Hepatocyte (in vitro differentiated cells): ENCODE data around the gene NCAPH2. TPM values are rescaled to one million over a fixed set of nuclear protein-coding genes. Genes with fewer than 3 reads are reported as not detected.
A peak's percentile ranks its signal among the peaks of the same experiment; 100 is the strongest.

Experiments used
- DNase-seq: peaks from one replicate; pipeline ENCODE4 v3.0.0-alpha.2; 2016; ENCODE audit warnings: low spot score
- H2AFZ ChIP-seq: fragments of 200-600 bp; sonication (generic); 2 replicates; pipeline ENCODE4 v1.6.0; 2016; ENCODE audit warnings: antibody characterized with exemption, mild to moderate bottlenecking
- H3K27ac ChIP-seq: fragments of 200-600 bp; sonication (generic); 2 replicates; pipeline ENCODE4 v1.5.1; 2016; ENCODE audit warnings: mild to moderate bottlenecking
- H3K27me3 ChIP-seq: fragments of 200-600 bp; sonication (generic); 2 replicates; pipeline ENCODE4 v1.6.1; 2016
- H3K36me3 ChIP-seq: fragments of 200-600 bp; sonication (generic); replicated peaks from 2 replicates; pipeline ENCODE4 v1.5.1; 2016; ENCODE audit warnings: low read depth; ENCODE audit not compliant: insufficient read depth
- H3K4me1 ChIP-seq: fragments of 200-600 bp; sonication (generic); 2 replicates; pipeline ENCODE4 v1.5.1; 2016; ENCODE audit warnings: mild to moderate bottlenecking, moderate library complexity; ENCODE audit not compliant: insufficient read depth
- H3K4me2 ChIP-seq: fragments of 200-600 bp; sonication (generic); 2 replicates; pipeline ENCODE4 v1.6.0; 2016
- H3K4me3 ChIP-seq: fragments of 200-600 bp; sonication (generic); 2 replicates; pipeline ENCODE4 v1.5.1; 2016; ENCODE audit warnings: mild to moderate bottlenecking
- H3K79me2 ChIP-seq: fragments of 200-600 bp; sonication (generic); 2 replicates; pipeline ENCODE4 v1.6.0; 2017; ENCODE audit warnings: mild to moderate bottlenecking
- H3K9me2 ChIP-seq: fragments of 200-600 bp; sonication (generic); replicated peaks from 2 replicates; pipeline ENCODE4 v1.6.0; 2017; ENCODE audit warnings: mild to moderate bottlenecking; ENCODE audit not compliant: insufficient read depth
- H3K9me3 ChIP-seq: fragments of 200-600 bp; sonication (generic); 2 replicates; pipeline ENCODE4 v1.5.1; 2016; ENCODE audit warnings: low read depth, mild to moderate bottlenecking
- H4K20me1 ChIP-seq: fragments of 200-600 bp; sonication (generic); 2 replicates; pipeline ENCODE4 v1.6.0; 2016; ENCODE audit warnings: mild to moderate bottlenecking; ENCODE audit not compliant: insufficient read depth, poor library complexity, severe bottlenecking
- EZH2 ChIP-seq: fragments of 200-600 bp; sonication (generic); IDR thresholded peaks from 2 replicates; pipeline ENCODE4 v1.6.1; 2016; ENCODE audit warnings: antibody characterized with exemption, mild to moderate bottlenecking, borderline replicate concordance
- EZH2phosphoT487 ChIP-seq: fragments of 200-600 bp; sonication (generic); IDR thresholded peaks from one replicate; pipeline ENCODE4 v1.6.1; 2018; ENCODE audit warnings: antibody characterized with exemption, mild to moderate bottlenecking, low read depth, moderate library complexity; ENCODE audit not compliant: unreplicated experiment, severe bottlenecking
- WGBS: methylation state at CpG from one replicate; pipeline ENCODE4 v1.1.6; 2016; ENCODE audit warnings: low lambda C conversion rate; ENCODE audit errors: missing lambda C conversion rate; 5-methylcytosine and 5-hydroxymethylcytosine counted together
- polyA plus RNA-seq: library from polyadenylated mRNA; unstranded; fragments of >200 nt; fragmentation: Nextera tagmentation; extraction: Ambion mirVana; gene quantifications from 2 replicates; pipeline ENCODE4 v1.2.1, GENCODE V29; 2016
- total RNA-seq: library from RNA; depleted of rRNA; stranded (reverse); fragments of >200 nt; gene quantifications from 2 replicates; pipeline ENCODE4 v1.2.3, GENCODE V29; 2014
- TF ChIP-seq, protein P1 (sequence below): fragments of 200-600 bp; sonication (generic); IDR thresholded peaks from 2 replicates; pipeline ENCODE4 v1.5.1; 2016; ENCODE audit warnings: antibody characterized with exemption, mild to moderate bottlenecking; ENCODE audit not compliant: poor library complexity

NCAPH2 gene
- total and polyA plus RNA-seq, 2 experiments from 2014 or later, result 25.6 to 40.6 TPM

DNA sequence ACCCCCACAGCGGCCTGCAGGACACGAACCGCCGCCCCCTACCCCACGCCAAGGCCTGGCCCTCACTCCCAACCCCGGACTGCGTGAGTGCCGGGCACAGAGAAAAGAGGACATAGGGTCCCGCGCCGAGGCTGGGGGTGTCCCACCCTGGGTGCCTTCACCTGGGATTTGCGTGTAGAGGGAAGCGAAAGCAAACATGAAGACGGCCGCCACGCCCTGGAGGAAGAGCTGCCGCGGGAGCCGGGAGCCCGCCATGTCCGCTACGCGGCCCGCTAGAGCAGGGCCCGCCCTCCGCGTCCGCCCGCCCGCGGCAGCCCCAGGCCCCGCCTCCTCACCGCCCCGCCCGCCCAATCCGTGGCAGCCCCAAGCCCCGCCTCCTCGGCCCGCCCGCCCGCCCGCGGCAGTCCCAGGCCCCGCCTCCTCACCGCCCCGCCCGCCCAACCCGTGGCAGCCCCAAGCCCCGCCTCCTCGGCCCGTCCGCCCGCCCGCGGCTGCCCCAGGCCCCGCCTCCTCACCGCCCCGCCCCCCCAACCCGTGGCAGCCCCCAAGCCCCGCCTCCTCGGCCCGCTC is 518 bp upstream of the NCAPH2 start, which contains the start of gene LMF2:
Gene LMF2, minus strand, starts transcription at position 282 of the 570 bp plus-strand sequence. Its CDS starts 27 bp downstream, at position 255.
- Histone ChIP-seq H2AFZ (peak within 1 kb of the TSS; percentile 100), H4K20me1 (no peaks in the 10 kb centered on the region), H3K4me2 (peak within 1 kb of the TSS; percentile 96), H3K9me3 (no peaks in the 10 kb centered on the region), H3K27ac (peak within 1 kb of the TSS; percentile 95), H3K27me3 (no peaks in the 10 kb centered on the region), H3K4me3 (peak within 1 kb of the TSS; percentile 99), H3K36me3 (no peaks in the 10 kb centered on the region), H3K79me2 (peaks cover 54% of the 10 kb centered on the region), H3K4me1 (peaks cover 14% of the 10 kb centered on the region), H3K9me2 (no peaks in the 10 kb centered on the region)
- TF ChIP-seq, protein P1, sequence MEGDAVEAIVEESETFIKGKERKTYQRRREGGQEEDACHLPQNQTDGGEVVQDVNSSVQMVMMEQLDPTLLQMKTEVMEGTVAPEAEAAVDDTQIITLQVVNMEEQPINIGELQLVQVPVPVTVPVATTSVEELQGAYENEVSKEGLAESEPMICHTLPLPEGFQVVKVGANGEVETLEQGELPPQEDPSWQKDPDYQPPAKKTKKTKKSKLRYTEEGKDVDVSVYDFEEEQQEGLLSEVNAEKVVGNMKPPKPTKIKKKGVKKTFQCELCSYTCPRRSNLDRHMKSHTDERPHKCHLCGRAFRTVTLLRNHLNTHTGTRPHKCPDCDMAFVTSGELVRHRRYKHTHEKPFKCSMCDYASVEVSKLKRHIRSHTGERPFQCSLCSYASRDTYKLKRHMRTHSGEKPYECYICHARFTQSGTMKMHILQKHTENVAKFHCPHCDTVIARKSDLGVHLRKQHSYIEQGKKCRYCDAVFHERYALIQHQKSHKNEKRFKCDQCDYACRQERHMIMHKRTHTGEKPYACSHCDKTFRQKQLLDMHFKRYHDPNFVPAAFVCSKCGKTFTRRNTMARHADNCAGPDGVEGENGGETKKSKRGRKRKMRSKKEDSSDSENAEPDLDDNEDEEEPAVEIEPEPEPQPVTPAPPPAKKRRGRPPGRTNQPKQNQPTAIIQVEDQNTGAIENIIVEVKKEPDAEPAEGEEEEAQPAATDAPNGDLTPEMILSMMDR, result no peak
- TF ChIP-seq EZH2phosphoT487 (no peak), EZH2 (no peak)
- WGBS, result under 1% methylated on average over 24 of the region's 62 CpGs
- DNase-seq, result no peak

DNA sequence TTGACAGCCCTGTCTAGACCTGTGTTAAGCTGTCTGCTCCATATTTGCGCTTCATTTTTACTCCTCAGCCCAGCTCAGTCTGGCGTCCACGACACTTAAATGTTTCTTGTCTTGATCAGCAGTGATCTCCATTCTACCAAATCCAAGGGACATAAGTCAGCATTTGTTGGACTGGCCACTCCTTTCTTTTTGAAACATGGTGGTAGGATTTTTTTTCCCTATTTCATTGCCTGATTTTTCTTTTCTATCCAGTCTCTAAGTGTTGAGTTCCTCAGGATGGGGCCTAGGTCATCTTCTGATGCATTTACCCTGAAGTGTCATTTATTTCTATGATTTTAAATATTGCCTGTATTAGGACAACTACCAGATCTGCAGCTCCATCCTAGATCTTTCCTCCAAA is 873 bp downstream of the NCAPH2 start:
- TF ChIP-seq EZH2phosphoT487 (no peak), EZH2 (no peak)
- TF ChIP-seq, protein P1, result no peak
- no peak overlapping the region for H2AFZ ChIP-seq
- peaks cover 14% of the 10 kb centered on the region for H3K4me1 ChIP-seq
- no peaks in the 10 kb centered on the region for H3K27me3 ChIP-seq
- H3K9me2 ChIP-seq, result no peaks in the 10 kb centered on the region
- 55% methylated on average over 3 of the region's 3 CpGs for WGBS
- H3K4me3 ChIP-seq, result peak overlapping the region; percentile 56
- H3K4me2 ChIP-seq, result peak overlapping the region; percentile 81
- H3K27ac ChIP-seq, result peak overlapping the region; percentile 95
- no peaks in the 10 kb centered on the region for H4K20me1 ChIP-seq
- H3K36me3 ChIP-seq, result no peaks in the 10 kb centered on the region
- DNase-seq, result peak; percentile 5
- peaks cover 68% of the 10 kb centered on the region for H3K79me2 ChIP-seq
- no peaks in the 10 kb centered on the region for H3K9me3 ChIP-seq

DNA sequence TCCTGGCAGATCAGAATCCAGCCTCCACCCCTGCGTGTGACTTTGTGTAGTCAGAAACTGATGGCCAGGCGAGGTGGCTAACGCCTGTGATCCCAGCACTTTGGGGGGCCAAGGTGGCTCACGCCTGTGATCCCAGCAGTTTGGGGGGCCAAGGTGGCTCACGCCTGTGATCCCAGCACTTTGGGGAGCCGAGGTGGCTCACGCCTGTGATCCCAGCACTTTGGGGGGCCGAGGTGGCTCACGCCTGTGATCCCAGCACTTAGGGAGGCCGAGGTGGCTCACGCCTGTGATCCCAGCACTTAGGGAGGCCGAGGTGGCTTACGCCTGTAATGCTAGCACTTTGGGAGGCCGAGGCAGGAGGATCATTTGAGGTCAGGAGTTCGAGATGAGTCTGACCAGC is 5.2 kb downstream of the NCAPH2 start:
- no peaks in the 10 kb centered on the region for H3K9me3 ChIP-seq
- H3K27me3 ChIP-seq, result no peaks in the 10 kb centered on the region
- H3K4me2 ChIP-seq, result no peak overlapping the region
- no peaks in the 10 kb centered on the region for H4K20me1 ChIP-seq
- no peak overlapping the region for H3K4me3 ChIP-seq
- H3K36me3 ChIP-seq, result no peaks in the 10 kb centered on the region
- peaks cover 9% of the 10 kb centered on the region for H3K4me1 ChIP-seq
- 98% methylated on average over 15 of the region's 15 CpGs for WGBS
- H3K9me2 ChIP-seq, result no peaks in the 10 kb centered on the region
- TF ChIP-seq EZH2phosphoT487 (no peak), EZH2 (no peak)
- TF ChIP-seq, protein P1, result no peak
- no peak overlapping the region for H3K27ac ChIP-seq
- H3K79me2 ChIP-seq, result peaks cover 69% of the 10 kb centered on the region
- peak; percentile 2 for DNase-seq
- no peak overlapping the region for H2AFZ ChIP-seq

DNA sequence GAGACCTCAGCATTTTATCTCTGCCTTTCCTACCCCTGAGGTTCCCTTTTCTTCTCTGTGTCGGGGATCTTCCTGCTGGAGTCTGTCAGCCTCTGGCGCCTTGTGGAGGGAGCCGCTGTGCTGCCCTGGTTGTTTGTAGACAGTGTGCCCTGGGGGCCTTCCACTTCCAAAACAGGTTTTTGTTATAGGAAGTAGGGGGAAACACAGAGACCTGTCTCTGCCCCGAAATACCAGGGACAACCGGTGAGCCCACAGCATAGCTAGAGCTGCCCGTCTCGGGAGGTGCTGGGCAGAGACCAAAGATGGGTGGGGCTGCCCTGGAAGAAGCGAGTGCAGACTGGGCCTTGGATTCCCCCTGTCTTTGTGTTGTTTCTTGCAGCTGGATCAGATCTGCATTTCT is 8.0 kb downstream of the NCAPH2 start:
- Histone ChIP-seq H3K27me3 (no peaks in the 10 kb centered on the region), H3K9me3 (no peaks in the 10 kb centered on the region), H3K36me3 (no peaks in the 10 kb centered on the region), H3K9me2 (no peaks in the 10 kb centered on the region), H4K20me1 (no peaks in the 10 kb centered on the region), H3K4me1 (no peaks in the 10 kb centered on the region), H3K79me2 (peaks cover 45% of the 10 kb centered on the region), H3K4me2 (no peak overlapping the region), H3K4me3 (no peak overlapping the region), H2AFZ (no peak overlapping the region), H3K27ac (no peak overlapping the region)
- no peak for DNase-seq
- WGBS, result 80% methylated on average over 8 of the region's 8 CpGs
- TF ChIP-seq EZH2phosphoT487 (no peak), EZH2 (no peak)
- TF ChIP-seq, protein P1, result no peak
